A549 (cell line): ENCODE results near the gene TRMT61B. TPM values are rescaled to one million over a fixed set of nuclear protein-coding genes. Genes with fewer than 3 reads are reported as not detected.

Experiments
- ATAC-seq, 2 experiments: fragments of 200-7000 bp in 1 of 2; fragments of >200 bp in 1 of 2; cut with Nextera tagmentation in 1 of 2; cut with Tn5 transposase in 1 of 2; 3 replicates each; pipeline versions ENCODE4 v1.8.0 to v1.9.1; 2018 to 2020; ENCODE audit warnings: mild to moderate bottlenecking in 1 of 2, moderate library complexity in 1 of 2
- CTCF ChIA-PET: fragments of 300-600 bp; sonication (Branson Sonifier 250); formaldehyde crosslinking; extraction: SDS; loops from one replicate; lab custom pipeline; 2021; ENCODE audit warnings: antibody characterized with exemption, inconsistent platforms; lab: Yijun Ruan, JAX
- POLR2A ChIA-PET: fragments of 350-600 bp; formaldehyde crosslinking; extraction: SDS; loops from one replicate; lab custom pipeline; 2021; ENCODE audit warnings: antibody characterized with exemption, inconsistent platforms; lab: Yijun Ruan, JAX
- DNase-seq, 2 experiments: peaks; one replicate each; pipeline versions ENCODE4 v3.0.0 to v3.0.0-alpha.2; 2011 to 2016; ENCODE audit warnings: low read depth in 1 of 2, low spot score in 1 of 2
- FAIRE-seq: peaks from 2 replicates; lab custom pipeline; 2011; peaks lifted over from hg19 to GRCh38; lab: Jason Lieb, UNC
- H3K27ac ChIP-seq, 2 experiments: fragments of >200 bp; sonication (Bioruptor Twin); formaldehyde crosslinking; 3 replicates each; pipeline ENCODE4 v1.5.1; 2016 to 2017
- H3K4me1 ChIP-seq: fragments of >200 bp; sonication (Bioruptor Twin); formaldehyde crosslinking; 3 replicates; pipeline ENCODE4 v1.6.1; 2016
- H3K4me2 ChIP-seq: fragments of >200 bp; sonication (Bioruptor Twin); formaldehyde crosslinking; 3 replicates; pipeline ENCODE4 v1.6.1; 2016
- H3K4me3 ChIP-seq: fragments of >200 bp; sonication (Bioruptor Twin); formaldehyde crosslinking; 3 replicates; pipeline ENCODE4 v1.5.1; 2016
- H3K9me3 ChIP-seq: fragments of >200 bp; sonication (Bioruptor Twin); formaldehyde crosslinking; 3 replicates; pipeline ENCODE4 v1.6.1; 2016
- CBX2 ChIP-seq: fragments of 200-600 bp; sonication (generic); IDR thresholded peaks from 2 replicates; pipeline ENCODE4 v1.6.1; 2016; ENCODE audit warnings: low read depth, mild to moderate bottlenecking, borderline replicate concordance
- CBX8 ChIP-seq: fragments of 200-600 bp; sonication (generic); IDR thresholded peaks from 2 replicates; pipeline ENCODE4 v1.6.1; 2016
- CHD4 ChIP-seq: fragments of 200-600 bp; sonication (generic); IDR thresholded peaks from 2 replicates; pipeline ENCODE4 v1.6.1; 2016; ENCODE audit warnings: antibody characterized with exemption, mild to moderate bottlenecking, borderline replicate concordance
- EHMT2 ChIP-seq: fragments of 200-600 bp; sonication (generic); IDR thresholded peaks from 2 replicates; pipeline ENCODE4 v1.6.1; 2016; ENCODE audit warnings: antibody characterized with exemption, low read depth, mild to moderate bottlenecking, moderate library complexity
- EP300 ChIP-seq, 2 experiments: fragments of >200 bp; sonication (Bioruptor Twin); formaldehyde crosslinking; IDR thresholded peaks; 2 replicates in 1 of 2; 3 replicates in 1 of 2; pipeline ENCODE4 v1.6.1; 2016 to 2017
- FOSB ChIP-seq: fragments of 250-450 bp; sonication (Bioruptor Pico); IDR thresholded peaks from 2 replicates; pipeline ENCODE4 v1.5.0; 2020; ENCODE audit warnings: mild to moderate bottlenecking, moderate library complexity
- FOXS1 ChIP-seq: fragments of 250-450 bp; sonication (Bioruptor Pico); IDR thresholded peaks from 2 replicates; pipeline ENCODE4 v1.5.0; 2020; ENCODE audit warnings: mild to moderate bottlenecking, moderate library complexity
- HDAC2 ChIP-seq: fragments of 200-600 bp; sonication (generic); IDR thresholded peaks from 2 replicates; pipeline ENCODE4 v1.6.1; 2016
- JUN ChIP-seq, 2 experiments: fragments of >200 bp; sonication (Bioruptor Twin); formaldehyde crosslinking; IDR thresholded peaks; 2 replicates in 1 of 2; 3 replicates in 1 of 2; pipeline ENCODE4 v1.6.1; 2016 to 2017
- MAFK ChIP-seq: fragments of 450-650 bp; IDR thresholded peaks from 2 replicates; pipeline ENCODE4 v1.6.1; 2014; ENCODE audit not compliant: partially characterized antibody
- MYC ChIP-seq: IDR thresholded peaks from 2 replicates; pipeline ENCODE4 v1.6.1; 2012; ENCODE audit warnings: mild to moderate bottlenecking, inconsistent platforms, low read length, improper control_type of control experiment, borderline replicate concordance
- NPAS2 ChIP-seq: fragments of 250-450 bp; sonication (Bioruptor Pico); IDR thresholded peaks from 2 replicates; pipeline ENCODE4 v1.8.0; 2022; ENCODE audit warnings: mild to moderate bottlenecking, moderate library complexity, borderline replicate concordance
- POLR2AphosphoS2 ChIP-seq: conservative IDR thresholded peaks from 2 replicates; pipeline ENCODE4 v1.6.1; 2012; ENCODE audit warnings: low read length, improper control_type of control experiment, inconsistent platforms
- TP53 ChIP-seq: fragments of 250-450 bp; sonication (Bioruptor Pico); IDR thresholded peaks from 2 replicates; pipeline ENCODE4 v1.5.0; 2021; ENCODE audit warnings: mild to moderate bottlenecking, moderate library complexity
- USF2 ChIP-seq: fragments of 450-650 bp; IDR thresholded peaks from 2 replicates; pipeline ENCODE4 v1.6.1; 2014; ENCODE audit warnings: antibody characterized with exemption
- ZNF302 ChIP-seq: fragments of 250-450 bp; sonication (Bioruptor Pico); IDR thresholded peaks from 2 replicates; pipeline ENCODE4 v1.9.0; 2021; ENCODE audit warnings: inconsistent platforms, mild to moderate bottlenecking, moderate library complexity
- ZSCAN20 ChIP-seq: fragments of 250-450 bp; sonication (Bioruptor Pico); IDR thresholded peaks from 2 replicates; pipeline ENCODE4 v1.8.0; 2022; ENCODE audit warnings: mild to moderate bottlenecking, moderate library complexity
- WGBS: methylation state at CpG from one replicate; pipeline ENCODE4 v1.1.6; 2017; ENCODE audit errors: missing lambda C conversion rate; 5-methylcytosine and 5-hydroxymethylcytosine counted together
- polyA plus RNA-seq, 4 experiments: library from polyadenylated mRNA; depleted of rRNA in 3 of 4; stranded (reverse); fragments of >200 nt; fragmentation: RNase III in 1 of 4; extraction: RNeasy Plus Mini Kit Qiagen cat#74134 plus additional on column Dnase treatment in 1 of 4; gene quantifications; 2 replicates in 3 of 4; 3 replicates in 1 of 4; pipeline ENCODE4 v1.2.3, GENCODE V29; 2011 to 2017
- TF ChIP-seq, protein P1 (sequence below): fragments of 200-600 bp; sonication (generic); IDR thresholded peaks from 2 replicates; pipeline ENCODE4 v1.6.1; 2016; ENCODE audit warnings: antibody characterized with exemption, mild to moderate bottlenecking, moderate library complexity

The TRMT61B gene
- polyA plus RNA-seq, 2 of the 4 experiments (the other 2 are of a cell fraction), result 21.6 to 38.6 TPM

GRCh38 chr2:28901202-28901601 lies 31.1 kb upstream of the TRMT61B start (continued):
- TF ChIP-seq FOSB (CRISPR knock-in tag), result no peak
- TF ChIP-seq TP53 (CRISPR knock-in tag), result no peak
- TF ChIP-seq ZSCAN20 (CRISPR knock-in tag), result no peak
- TF ChIP-seq FOXS1 (CRISPR knock-in tag), result no peak

DNA sequence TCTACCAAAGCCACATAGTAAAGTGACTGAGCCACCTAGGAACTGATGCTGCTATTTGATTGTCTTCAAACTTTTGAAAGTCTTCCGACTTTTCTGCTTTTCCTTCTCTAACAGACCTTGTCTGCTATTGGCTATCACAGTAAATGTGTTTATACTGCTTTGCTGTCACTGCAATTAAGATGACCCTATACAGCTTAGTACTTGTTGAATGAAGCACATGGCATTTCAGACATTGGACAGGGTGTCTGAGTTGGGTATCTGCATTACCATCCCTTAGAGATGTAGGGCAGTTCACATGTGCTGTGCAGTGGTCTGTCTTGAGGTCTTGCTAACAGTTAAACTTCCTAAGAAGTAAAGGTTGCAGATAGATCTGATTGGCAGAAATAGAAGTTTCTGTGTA lies 27.9 kb upstream of the TRMT61B start:
- Histone ChIP-seq H3K4me1 (peaks cover 57% of the 10 kb centered on the region), H3K9me3 (no peaks in the 10 kb centered on the region), H3K4me2 (peak overlapping the region; percentile 83), H3K4me3 (no peak overlapping the region), H3K27ac (no peak overlapping the region)
- WGBS, result 75% methylated on average over 1 of the region's 1 CpG
- ATAC-seq, result no peak
- POLR2A ChIA-PET, result no interaction called here
- CTCF ChIA-PET, result no interaction called here
- FAIRE-seq, result no peak
- no peak for DNase-seq
- no peak for TF ChIP-seq CBX8
- TF ChIP-seq CBX2, result no peak
- TF ChIP-seq TP53 (CRISPR knock-in tag), result no peak
- TF ChIP-seq POLR2AphosphoS2, result no peak
- TF ChIP-seq EP300 (IDR thresholded peaks at IDR 0.05), result no peak
- TF ChIP-seq ZSCAN20 (CRISPR knock-in tag), result no peak
- TF ChIP-seq NPAS2, result no peak
- TF ChIP-seq EHMT2, result no peak
- TF ChIP-seq USF2, result no peak
- no peak for TF ChIP-seq MYC
- no peak for TF ChIP-seq ZNF302 (CRISPR knock-in tag)

DNA sequence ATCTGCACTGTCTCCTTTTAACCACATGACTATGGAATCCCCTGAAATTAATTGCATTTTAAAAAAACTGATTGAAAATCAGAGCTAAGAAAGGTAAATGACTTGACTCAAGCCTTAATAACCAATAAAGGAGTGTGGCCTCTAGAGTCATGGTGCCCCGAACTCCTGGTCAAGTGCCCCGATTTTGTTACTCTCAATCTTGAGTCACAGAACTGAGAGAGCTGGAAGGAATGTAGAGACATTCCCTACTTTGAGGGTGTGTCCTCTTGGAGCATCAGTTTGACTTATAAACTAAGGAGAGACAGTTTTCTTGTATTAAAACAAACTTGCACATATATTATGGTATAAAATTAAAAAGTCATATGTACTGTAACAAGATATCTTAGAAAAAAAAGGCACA lies 26.8 kb upstream of the TRMT61B start:
- CTCF ChIA-PET, result no interaction called here
- Histone ChIP-seq H3K27ac (no peak overlapping the region), H3K4me2 (peak overlapping the region; percentile 83), H3K4me3 (peak overlapping the region; percentile 82), H3K9me3 (no peaks in the 10 kb centered on the region), H3K4me1 (peaks cover 48% of the 10 kb centered on the region)
- DNase-seq, result peak; percentile 36 to 44
- ATAC-seq, result no peak
- whole genome bisulfite sequencing, result 5% methylated on average over 2 of the region's 2 CpGs
- POLR2A ChIA-PET, result no interaction called here
- TF ChIP-seq HDAC2 (no peak), CHD4 (no peak), FOXS1 (CRISPR knock-in tag) (no peak), CBX2 (no peak), JUN (IDR thresholded peaks at IDR 0.05) (0 out of 5 replicates have a peak, but pooled peaks of 1 of the 2 experiments have one; percentile 30), MAFK (no peak), FOSB (CRISPR knock-in tag) (no peak)
- TF ChIP-seq, protein P1, sequence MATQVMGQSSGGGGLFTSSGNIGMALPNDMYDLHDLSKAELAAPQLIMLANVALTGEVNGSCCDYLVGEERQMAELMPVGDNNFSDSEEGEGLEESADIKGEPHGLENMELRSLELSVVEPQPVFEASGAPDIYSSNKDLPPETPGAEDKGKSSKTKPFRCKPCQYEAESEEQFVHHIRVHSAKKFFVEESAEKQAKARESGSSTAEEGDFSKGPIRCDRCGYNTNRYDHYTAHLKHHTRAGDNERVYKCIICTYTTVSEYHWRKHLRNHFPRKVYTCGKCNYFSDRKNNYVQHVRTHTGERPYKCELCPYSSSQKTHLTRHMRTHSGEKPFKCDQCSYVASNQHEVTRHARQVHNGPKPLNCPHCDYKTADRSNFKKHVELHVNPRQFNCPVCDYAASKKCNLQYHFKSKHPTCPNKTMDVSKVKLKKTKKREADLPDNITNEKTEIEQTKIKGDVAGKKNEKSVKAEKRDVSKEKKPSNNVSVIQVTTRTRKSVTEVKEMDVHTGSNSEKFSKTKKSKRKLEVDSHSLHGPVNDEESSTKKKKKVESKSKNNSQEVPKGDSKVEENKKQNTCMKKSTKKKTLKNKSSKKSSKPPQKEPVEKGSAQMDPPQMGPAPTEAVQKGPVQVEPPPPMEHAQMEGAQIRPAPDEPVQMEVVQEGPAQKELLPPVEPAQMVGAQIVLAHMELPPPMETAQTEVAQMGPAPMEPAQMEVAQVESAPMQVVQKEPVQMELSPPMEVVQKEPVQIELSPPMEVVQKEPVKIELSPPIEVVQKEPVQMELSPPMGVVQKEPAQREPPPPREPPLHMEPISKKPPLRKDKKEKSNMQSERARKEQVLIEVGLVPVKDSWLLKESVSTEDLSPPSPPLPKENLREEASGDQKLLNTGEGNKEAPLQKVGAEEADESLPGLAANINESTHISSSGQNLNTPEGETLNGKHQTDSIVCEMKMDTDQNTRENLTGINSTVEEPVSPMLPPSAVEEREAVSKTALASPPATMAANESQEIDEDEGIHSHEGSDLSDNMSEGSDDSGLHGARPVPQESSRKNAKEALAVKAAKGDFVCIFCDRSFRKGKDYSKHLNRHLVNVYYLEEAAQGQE, result no peak
- FAIRE-seq, result no peak
